Posterior cingulate gyrus (tissue), 11 donors: ENCODE data around the gene SLC39A6.

Experiments used
- DNase-seq, 10 donors: peaks; one replicate each; pipeline versions ENCODE4 v3.0.0 to v3.0.0-alpha.2; 2020 to 2021; ENCODE audit warnings: mixed read lengths in 3 of 10
- intact Hi-C: fragments of 100-400 bp; cut with DNase I; formaldehyde crosslinking; loops from one replicate; pipeline ENCODE4 v1.15.1; 2023

The SLC39A6 gene

DNA sequence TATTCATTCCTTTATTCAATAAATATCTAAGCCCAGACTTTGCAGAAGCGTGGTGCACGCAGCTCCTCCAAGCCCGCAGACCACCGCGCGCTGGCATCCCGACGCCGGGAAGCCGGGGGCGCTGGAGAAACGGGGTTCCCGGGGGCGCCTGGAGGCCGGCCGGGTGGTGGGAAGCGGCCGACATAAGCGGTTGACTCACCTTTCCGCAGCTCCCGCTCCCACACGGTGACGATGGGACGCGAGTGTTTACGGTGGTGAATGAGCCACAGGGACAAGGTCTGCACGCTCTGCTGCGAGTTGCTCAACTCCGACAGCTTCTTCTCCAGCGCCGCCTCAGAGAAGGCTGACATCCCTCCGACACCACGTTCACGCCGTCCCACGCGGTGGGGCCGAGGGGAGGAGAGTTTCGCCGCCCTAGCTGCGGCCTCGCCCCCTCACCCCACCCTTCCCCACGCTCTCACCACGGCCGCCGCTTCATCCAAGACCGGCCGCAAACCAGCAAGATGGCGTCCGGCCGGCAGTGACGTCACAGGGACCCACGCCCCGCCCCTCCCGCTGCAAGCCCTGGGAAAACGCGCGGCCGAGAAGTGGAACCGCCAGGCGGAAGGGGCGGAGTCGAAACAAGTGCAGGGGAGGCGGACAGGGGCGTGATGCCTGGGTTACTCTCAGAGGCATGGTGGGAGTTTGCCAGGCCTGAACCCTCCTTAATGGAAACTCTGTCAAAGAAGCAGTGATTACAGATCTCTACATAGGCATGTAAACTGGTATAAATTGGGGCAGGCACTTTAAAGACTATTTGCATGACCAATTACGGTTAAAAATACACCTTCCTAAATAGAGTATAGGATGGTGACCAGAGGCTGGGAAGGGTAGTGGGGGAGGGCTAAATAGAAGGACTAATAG, 61.8 kb downstream of the SLC39A6 start, which contains the start of gene RPRD1A:
Gene RPRD1A, minus strand, starts transcription at position 505 of the 903 bp plus-strand sequence. Its CDS starts 155 bp downstream, at position 350.
- intact Hi-C loops = loop anchor here (1.0 to 5.0 kb wide), 2 partner anchors 62 to 95 kb away; partner anchors contain the start of genes ELP2, RMP24 and SLC39A6
- DNase-seq = peak; percentile 96 to 99 (median 99)

GRCh38 chr18:36066686-36067054, 62.5 kb downstream of the SLC39A6 start:
- DNase-seq = no peak
- intact Hi-C loops = loop anchor here (1.0 to 5.0 kb wide), 2 partner anchors 63 to 94 kb away; partner anchors contain the start of genes ELP2, RMP24 and SLC39A6

DNA sequence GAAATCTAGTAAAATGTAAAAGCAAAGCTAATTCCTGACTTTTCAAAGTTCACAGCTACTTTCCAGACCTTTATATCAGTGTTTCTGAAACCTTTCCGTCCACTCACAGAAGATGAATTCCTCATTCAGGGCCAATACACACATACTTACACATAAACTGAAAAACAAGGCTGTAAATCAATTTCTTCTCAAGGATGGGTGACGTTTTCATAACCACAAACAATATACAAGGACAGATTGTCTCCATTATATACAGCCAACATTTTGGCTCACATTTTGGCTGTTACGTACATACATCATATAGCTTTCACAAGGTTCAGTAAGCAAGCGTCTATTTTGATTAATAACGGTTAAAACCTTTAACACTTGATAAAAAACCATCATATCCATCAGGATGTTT, 63.1 kb downstream of the SLC39A6 start:
- intact Hi-C loops = loop anchor here (5.0 kb wide), 1 partner anchor 94 kb away; the partner anchor contains the start of gene RMP24
- DNase-seq = no peak

DNA sequence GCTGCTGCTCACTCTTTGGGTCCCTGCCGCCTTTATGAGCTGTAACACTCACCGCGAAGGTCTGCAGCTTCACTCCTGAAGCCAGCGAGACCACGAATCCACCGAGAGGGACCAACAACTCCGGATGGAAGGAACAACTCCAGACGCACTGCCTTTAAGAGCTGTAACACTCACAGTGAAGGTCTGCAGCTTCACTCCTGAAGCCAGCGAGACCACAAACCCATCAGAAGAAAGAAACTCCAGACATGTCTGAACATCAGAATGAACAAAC, 64.4 kb downstream of the SLC39A6 start:
- intact Hi-C loops = loop anchor here (5.0 kb wide), 1 partner anchor 92 kb away; the partner anchor contains the start of gene RMP24
- DNase-seq = peak in 1 of 10 donors; percentile 63

GRCh38 chr18:36064027-36064808, 64.9 kb downstream of the SLC39A6 start:
- peak in 6 of 10 donors; percentile 8 to 83 (median 50) for DNase-seq
- intact Hi-C loops = no loop called here

DNA sequence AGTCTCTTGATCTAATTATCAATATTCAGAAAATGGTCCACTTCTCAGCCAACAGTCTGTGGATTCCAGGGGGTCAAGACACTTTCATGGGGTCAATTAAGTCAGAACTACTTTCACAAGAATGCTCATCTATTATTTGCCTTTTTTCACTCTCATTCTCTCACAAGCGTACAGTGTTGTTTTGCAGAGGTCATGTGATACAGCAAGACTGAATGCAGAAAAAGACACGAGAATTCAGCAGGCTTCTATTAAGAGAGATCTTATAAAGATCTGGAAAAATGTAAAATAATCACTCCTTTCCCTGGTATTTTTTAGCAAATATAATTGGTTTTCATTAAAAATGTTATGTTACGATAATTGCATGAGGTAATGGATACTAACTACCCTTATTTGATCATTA, 70.5 kb downstream of the SLC39A6 start:
- intact Hi-C loops = no loop called here
- DNase-seq = no peak
